ENCODE results near the gene GSK3B.

GSK3B gene

GRCh38 chr3:119779731-119780383 is 314.4 kb downstream of the GSK3B start:
- DNase-seq (ENCODE audit: low spot score) = no peak

- no peak for DNase-seq (ENCODE audit: low spot score)
These were observed 315.4 kb downstream of the GSK3B start for GRCh38 chr3:119778811-119779210.

- no peak for DNase-seq (ENCODE audit: low spot score)
These were observed 316.1 kb downstream of the GSK3B start for GRCh38 chr3:119778176-119778575.

GRCh38 chr3:119776304-119776703 is 317.9 kb downstream of the GSK3B start:
- no peak for DNase-seq (ENCODE audit: low spot score)

- no peak for DNase-seq (ENCODE audit: low spot score)
These were observed 319.8 kb downstream of the GSK3B start for GRCh38 chr3:119774444-119774843.

Data from left forelimb (tissue), 1 donor.